WTC11 (cell line): Measurements from ENCODE around the gene CALY.

Source experiments
- ETV6 ChIP-seq: sonication (generic); formaldehyde crosslinking; IDR thresholded peaks from 2 replicates; pipeline ENCODE4 v1.8.1; 2022; ENCODE audit warnings: mild to moderate bottlenecking, missing genetic modification reagents
- FOXJ3 ChIP-seq: sonication (generic); formaldehyde crosslinking; IDR thresholded peaks from 2 replicates; pipeline ENCODE4 v1.9.0; 2021; ENCODE audit warnings: missing genetic modification reagents, mild to moderate bottlenecking, borderline replicate concordance
- KAT7 ChIP-seq: sonication (generic); formaldehyde crosslinking; IDR thresholded peaks from 2 replicates; pipeline ENCODE4 v1.8.1; 2023; ENCODE audit warnings: missing genetic modification reagents, mild to moderate bottlenecking, borderline replicate concordance
- TEAD1 ChIP-seq: sonication (generic); formaldehyde crosslinking; IDR thresholded peaks from 2 replicates; pipeline ENCODE4 v1.8.0; 2022; ENCODE audit warnings: mild to moderate bottlenecking, missing genetic modification reagents
- USF1 ChIP-seq: sonication (generic); formaldehyde crosslinking; IDR thresholded peaks from 2 replicates; pipeline ENCODE4 v1.8.0; 2022; ENCODE audit warnings: mild to moderate bottlenecking, missing genetic modification reagents
- ZBTB21 ChIP-seq: sonication (generic); formaldehyde crosslinking; IDR thresholded peaks from 2 replicates; pipeline ENCODE4 v1.8.1; 2023; ENCODE audit warnings: mild to moderate bottlenecking, missing genetic modification reagents, borderline replicate concordance
- ZBTB43 ChIP-seq: sonication (generic); formaldehyde crosslinking; IDR thresholded peaks from 2 replicates; pipeline ENCODE4 v1.8.1; 2023; ENCODE audit warnings: mild to moderate bottlenecking, missing genetic modification reagents
- ZNF423 ChIP-seq: fragments of 250-450 bp; sonication (Bioruptor Pico); IDR thresholded peaks from 2 replicates; pipeline ENCODE4 v2.1.2; 2022; ENCODE audit warnings: mild to moderate bottlenecking, moderate library complexity
- TF ChIP-seq, protein P1 (sequence below): sonication (generic); formaldehyde crosslinking; IDR thresholded peaks from 2 replicates; pipeline ENCODE4 v1.8.1; 2023; ENCODE audit warnings: mild to moderate bottlenecking, missing genetic modification reagents, borderline replicate concordance
- TF ChIP-seq, protein P2 (sequence below): fragments of 200-600 bp; IDR thresholded peaks from 2 replicates; pipeline ENCODE4 v1.8.0; 2022; ENCODE audit warnings: antibody characterized with exemption

DNA sequence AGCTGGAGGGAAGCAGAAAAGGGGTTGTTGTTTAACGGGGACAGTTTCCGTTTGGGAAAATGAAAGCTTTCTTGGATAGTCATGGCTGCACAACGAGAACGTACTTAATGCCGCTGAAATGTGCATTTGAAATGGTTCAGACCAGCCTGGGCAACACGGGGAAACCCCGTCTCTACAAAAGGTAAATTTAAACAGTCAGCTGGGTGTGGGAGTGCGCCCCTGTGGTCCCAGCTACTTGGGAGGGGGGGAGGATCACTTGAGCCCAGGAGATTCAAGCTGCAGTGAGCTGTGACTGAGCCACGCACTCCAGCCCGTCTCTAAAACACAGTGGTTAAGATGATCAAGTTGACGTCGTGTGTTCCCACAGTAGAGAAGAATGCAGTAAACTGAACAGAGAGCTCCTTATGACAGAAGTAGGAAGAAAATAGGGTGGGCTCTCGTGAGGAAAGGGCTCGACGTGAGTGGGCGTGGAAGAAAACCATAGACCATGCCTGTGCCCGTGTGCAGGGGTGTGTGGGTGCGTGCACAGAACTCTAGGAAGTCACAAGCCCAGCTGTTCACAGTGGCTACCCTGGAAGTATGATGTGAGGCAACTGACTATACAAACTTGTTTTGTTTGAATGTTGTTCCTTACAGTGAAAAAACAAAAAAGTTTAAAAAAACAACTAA, 25.2 kb upstream of the CALY start:
- TF ChIP-seq, protein P1, sequence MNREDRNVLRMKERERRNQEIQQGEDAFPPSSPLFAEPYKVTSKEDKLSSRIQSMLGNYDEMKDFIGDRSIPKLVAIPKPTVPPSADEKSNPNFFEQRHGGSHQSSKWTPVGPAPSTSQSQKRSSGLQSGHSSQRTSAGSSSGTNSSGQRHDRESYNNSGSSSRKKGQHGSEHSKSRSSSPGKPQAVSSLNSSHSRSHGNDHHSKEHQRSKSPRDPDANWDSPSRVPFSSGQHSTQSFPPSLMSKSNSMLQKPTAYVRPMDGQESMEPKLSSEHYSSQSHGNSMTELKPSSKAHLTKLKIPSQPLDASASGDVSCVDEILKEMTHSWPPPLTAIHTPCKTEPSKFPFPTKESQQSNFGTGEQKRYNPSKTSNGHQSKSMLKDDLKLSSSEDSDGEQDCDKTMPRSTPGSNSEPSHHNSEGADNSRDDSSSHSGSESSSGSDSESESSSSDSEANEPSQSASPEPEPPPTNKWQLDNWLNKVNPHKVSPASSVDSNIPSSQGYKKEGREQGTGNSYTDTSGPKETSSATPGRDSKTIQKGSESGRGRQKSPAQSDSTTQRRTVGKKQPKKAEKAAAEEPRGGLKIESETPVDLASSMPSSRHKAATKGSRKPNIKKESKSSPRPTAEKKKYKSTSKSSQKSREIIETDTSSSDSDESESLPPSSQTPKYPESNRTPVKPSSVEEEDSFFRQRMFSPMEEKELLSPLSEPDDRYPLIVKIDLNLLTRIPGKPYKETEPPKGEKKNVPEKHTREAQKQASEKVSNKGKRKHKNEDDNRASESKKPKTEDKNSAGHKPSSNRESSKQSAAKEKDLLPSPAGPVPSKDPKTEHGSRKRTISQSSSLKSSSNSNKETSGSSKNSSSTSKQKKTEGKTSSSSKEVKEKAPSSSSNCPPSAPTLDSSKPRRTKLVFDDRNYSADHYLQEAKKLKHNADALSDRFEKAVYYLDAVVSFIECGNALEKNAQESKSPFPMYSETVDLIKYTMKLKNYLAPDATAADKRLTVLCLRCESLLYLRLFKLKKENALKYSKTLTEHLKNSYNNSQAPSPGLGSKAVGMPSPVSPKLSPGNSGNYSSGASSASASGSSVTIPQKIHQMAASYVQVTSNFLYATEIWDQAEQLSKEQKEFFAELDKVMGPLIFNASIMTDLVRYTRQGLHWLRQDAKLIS (CRISPR knock-in tag): no peak
- no peak for TF ChIP-seq FOXJ3 (CRISPR knock-in tag)
- TF ChIP-seq, protein P2, sequence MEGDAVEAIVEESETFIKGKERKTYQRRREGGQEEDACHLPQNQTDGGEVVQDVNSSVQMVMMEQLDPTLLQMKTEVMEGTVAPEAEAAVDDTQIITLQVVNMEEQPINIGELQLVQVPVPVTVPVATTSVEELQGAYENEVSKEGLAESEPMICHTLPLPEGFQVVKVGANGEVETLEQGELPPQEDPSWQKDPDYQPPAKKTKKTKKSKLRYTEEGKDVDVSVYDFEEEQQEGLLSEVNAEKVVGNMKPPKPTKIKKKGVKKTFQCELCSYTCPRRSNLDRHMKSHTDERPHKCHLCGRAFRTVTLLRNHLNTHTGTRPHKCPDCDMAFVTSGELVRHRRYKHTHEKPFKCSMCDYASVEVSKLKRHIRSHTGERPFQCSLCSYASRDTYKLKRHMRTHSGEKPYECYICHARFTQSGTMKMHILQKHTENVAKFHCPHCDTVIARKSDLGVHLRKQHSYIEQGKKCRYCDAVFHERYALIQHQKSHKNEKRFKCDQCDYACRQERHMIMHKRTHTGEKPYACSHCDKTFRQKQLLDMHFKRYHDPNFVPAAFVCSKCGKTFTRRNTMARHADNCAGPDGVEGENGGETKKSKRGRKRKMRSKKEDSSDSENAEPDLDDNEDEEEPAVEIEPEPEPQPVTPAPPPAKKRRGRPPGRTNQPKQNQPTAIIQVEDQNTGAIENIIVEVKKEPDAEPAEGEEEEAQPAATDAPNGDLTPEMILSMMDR: no peak
- TF ChIP-seq ETV6: no peak
- no peak for TF ChIP-seq ZBTB43
- TF ChIP-seq USF1 (CRISPR knock-in tag): no peak
- no peak for TF ChIP-seq ZBTB21 (CRISPR knock-in tag)
- TF ChIP-seq TEAD1: no peak
- TF ChIP-seq KAT7 (CRISPR knock-in tag): no peak
- TF ChIP-seq ZNF423 (CRISPR knock-in tag): no peak
